Suprapubic skin (tissue), 4 donors: ENCODE data around the gene PLEKHG4B. TPM values are rescaled to one million over a fixed set of nuclear protein-coding genes. Genes with fewer than 3 reads are reported as not detected.

Source experiments
- DNase-seq, 2 donors: peaks; one replicate each; pipeline ENCODE4 v3.0.0-alpha.2; 2019; ENCODE audit warnings: low spot score in 2 of 2
- H3K27ac ChIP-seq: fragments of 200-600 bp; sonication (generic); one replicate; pipeline ENCODE4 v1.5.1; 2019
- H3K27me3 ChIP-seq: fragments of 200-600 bp; sonication (generic); one replicate; pipeline ENCODE4 v1.5.1; 2019
- H3K36me3 ChIP-seq: fragments of 200-600 bp; sonication (generic); one replicate; pipeline ENCODE4 v1.5.1; 2019
- H3K4me1 ChIP-seq: fragments of 200-600 bp; sonication (generic); one replicate; pipeline ENCODE4 v1.5.1; 2019
- H3K4me3 ChIP-seq: fragments of 200-600 bp; sonication (generic); one replicate; pipeline ENCODE4 v1.5.1; 2019; ENCODE audit warnings: mild to moderate bottlenecking
- H3K9me3 ChIP-seq: fragments of 200-600 bp; sonication (generic); one replicate; pipeline ENCODE4 v1.5.1; 2019
- CTCF ChIP-seq, 2 donors: fragments of 200-600 bp in 1 of 2; fragments of 450-650 bp in 1 of 2; sonication (generic) in 1 of 2; IDR thresholded peaks; one replicate each; pipeline ENCODE4 v1.5.1; 2016 to 2019; ENCODE audit warnings: antibody characterized with exemption in 2 of 2, mild to moderate bottlenecking in 1 of 2, moderate library complexity in 1 of 2
- EP300 ChIP-seq: sonication (generic); formaldehyde crosslinking; IDR thresholded peaks from one replicate; pipeline ENCODE4 v1.6.1; 2017; ENCODE audit warnings: antibody characterized with exemption
- POLR2A ChIP-seq, 2 donors: fragments of 450-650 bp; IDR thresholded peaks; one replicate each; pipeline ENCODE4 v1.6.1; 2017; ENCODE audit warnings: antibody characterized with exemption in 2 of 2, mild to moderate bottlenecking in 2 of 2, moderate library complexity in 2 of 2
- POLR2AphosphoS5 ChIP-seq, 3 donors: sonication (generic); formaldehyde crosslinking; IDR thresholded peaks; one replicate each; pipeline ENCODE4 v1.6.1; 2017; ENCODE audit warnings: antibody characterized with exemption in 3 of 3
- WGBS: methylation state at CpG from one replicate; pipeline ENCODE4 v1.1.5; 2018; 5-methylcytosine and 5-hydroxymethylcytosine counted together
- total RNA-seq, 4 donors: library from RNA; depleted of rRNA; stranded (reverse); fragments of >200 nt; gene quantifications; one replicate each; pipeline ENCODE4 v1.1.0, GENCODE V29; 2016

PLEKHG4B gene
- total RNA-seq, 4 donors from 2014 or later = 0.45 to 2.4 (median 1.2) TPM

DNA sequence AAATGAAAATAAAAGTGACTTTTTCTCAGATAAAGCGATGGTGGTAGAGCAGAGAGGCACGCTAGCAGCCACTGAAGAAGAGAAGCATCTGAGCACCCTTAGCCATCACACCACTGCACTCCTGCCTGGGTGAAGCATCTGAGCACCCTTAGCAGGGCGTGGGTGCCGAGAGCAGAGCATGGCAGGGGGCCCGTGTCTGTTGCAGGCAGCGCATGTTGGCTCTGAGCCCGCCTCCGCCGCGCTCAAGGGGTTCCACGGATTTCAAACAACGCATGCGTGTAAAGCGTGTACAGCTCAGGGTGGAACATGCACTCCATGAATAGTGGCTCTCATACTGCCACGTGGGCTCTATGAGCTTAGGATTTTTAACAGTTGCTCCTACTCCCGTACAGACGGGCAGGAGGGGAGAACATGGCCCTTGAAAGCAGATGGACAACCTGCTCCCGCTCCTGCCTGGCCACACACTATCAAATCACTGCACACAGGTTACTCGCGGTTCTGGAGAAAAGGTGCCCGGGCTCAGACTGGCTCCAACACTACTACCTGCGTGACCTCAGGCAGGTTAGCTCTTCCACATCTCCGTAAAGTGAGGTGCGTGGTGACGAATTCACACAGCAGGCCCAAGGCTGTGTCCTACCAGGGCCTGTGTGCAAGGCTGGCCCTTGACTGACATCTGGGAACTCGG is 111.4 kb downstream of the PLEKHG4B start:
- H3K36me3 ChIP-seq = peaks cover 27% of the 10 kb centered on the region
- H3K4me1 ChIP-seq = no peaks in the 10 kb centered on the region
- DNase-seq = no peak
- no peak for TF ChIP-seq POLR2A (IDR thresholded peaks at IDR 0.05)
- TF ChIP-seq CTCF (IDR thresholded peaks at IDR 0.05) = no peak
- TF ChIP-seq EP300 = no peak
- TF ChIP-seq POLR2AphosphoS5 (IDR thresholded peaks at IDR 0.05) = no peak
- 92% methylated on average over 25 of the region's 26 CpGs for WGBS
- no peak overlapping the region for H3K4me3 ChIP-seq
- no peaks in the 10 kb centered on the region for H3K9me3 ChIP-seq
- H3K27ac ChIP-seq = no peak overlapping the region
- no peaks in the 10 kb centered on the region for H3K27me3 ChIP-seq

DNA sequence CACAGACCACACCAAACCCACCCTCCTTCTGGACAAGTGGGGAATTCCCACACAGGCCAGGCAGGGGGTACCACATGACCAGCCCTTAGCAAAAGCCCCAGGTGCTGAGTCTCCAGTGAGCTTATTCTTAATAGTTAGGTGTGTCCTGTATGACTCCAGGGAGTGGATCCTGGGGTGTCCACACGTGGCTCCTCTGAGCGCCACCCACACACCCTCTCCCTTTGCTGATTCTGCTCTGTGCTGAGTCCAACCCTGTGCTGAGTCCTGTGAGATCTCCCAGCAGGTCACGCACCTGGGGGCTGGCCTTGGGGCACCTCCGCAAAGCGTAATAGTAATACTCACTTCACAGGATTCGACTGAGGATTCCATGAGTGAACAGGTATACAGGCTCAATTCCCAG is 112.0 kb downstream of the PLEKHG4B start:
- H3K4me3 ChIP-seq = no peak overlapping the region
- no peaks in the 10 kb centered on the region for H3K9me3 ChIP-seq
- no peak for TF ChIP-seq CTCF (IDR thresholded peaks at IDR 0.05)
- 97% methylated on average over 5 of the region's 6 CpGs for WGBS
- H3K36me3 ChIP-seq = peaks cover 27% of the 10 kb centered on the region
- DNase-seq = no peak
- no peak overlapping the region for H3K27ac ChIP-seq
- H3K27me3 ChIP-seq = no peaks in the 10 kb centered on the region
- H3K4me1 ChIP-seq = no peaks in the 10 kb centered on the region

- no peak overlapping the region for H3K27ac ChIP-seq
- no peak overlapping the region for H3K4me3 ChIP-seq
- H3K27me3 ChIP-seq = no peaks in the 10 kb centered on the region
- DNase-seq = no peak
- no peaks in the 10 kb centered on the region for H3K4me1 ChIP-seq
- no peaks in the 10 kb centered on the region for H3K9me3 ChIP-seq
- TF ChIP-seq POLR2A (IDR thresholded peaks at IDR 0.05) = no peak
- peaks cover 27% of the 10 kb centered on the region for H3K36me3 ChIP-seq
Measured at GRCh38 chr5:204462-204861, 112.5 kb downstream of the PLEKHG4B start.

DNA sequence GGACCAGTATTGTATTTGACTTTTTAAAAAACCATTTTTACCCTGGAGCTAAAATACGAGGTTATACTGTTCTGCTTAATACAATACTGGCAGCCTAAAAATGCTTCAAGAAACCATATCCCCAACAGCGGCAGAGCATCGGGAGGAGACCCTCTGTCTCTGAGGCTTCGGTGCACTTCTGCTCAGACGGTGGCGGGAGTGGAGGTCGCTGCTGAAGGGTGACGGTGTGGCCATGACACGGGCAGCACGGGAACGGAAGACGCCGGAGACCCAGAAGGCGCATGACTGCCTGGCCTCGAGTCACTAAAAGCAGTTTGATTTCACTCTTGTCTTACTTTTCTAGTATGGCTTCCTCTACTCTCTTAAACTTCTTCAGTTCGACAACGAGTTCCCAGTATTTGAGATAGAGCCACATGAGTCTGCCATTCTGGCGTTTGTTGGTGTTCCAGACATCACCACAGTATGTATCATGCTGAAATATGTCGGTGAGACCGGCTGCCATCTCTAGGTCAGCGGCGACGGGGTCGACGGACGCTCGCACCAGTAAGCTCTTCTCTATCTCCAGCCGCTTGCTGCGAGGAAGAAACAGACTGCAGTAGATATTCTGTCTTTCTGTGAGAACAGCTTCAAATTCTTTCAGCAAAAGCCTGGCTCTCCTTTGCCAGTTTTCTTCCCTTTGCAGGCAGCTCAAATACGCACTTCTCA is 113.2 kb downstream of the PLEKHG4B start:
- TF ChIP-seq POLR2A (IDR thresholded peaks at IDR 0.05) = no peak
- no peak for TF ChIP-seq EP300
- no peak for TF ChIP-seq POLR2AphosphoS5 (IDR thresholded peaks at IDR 0.05)
- no peak for TF ChIP-seq CTCF (IDR thresholded peaks at IDR 0.05)
- Histone ChIP-seq H3K27ac (no peak overlapping the region), H3K27me3 (no peaks in the 10 kb centered on the region), H3K4me3 (no peak overlapping the region), H3K4me1 (no peaks in the 10 kb centered on the region), H3K9me3 (no peaks in the 10 kb centered on the region), H3K36me3 (peaks cover 27% of the 10 kb centered on the region)
- DNase-seq = no peak
- WGBS = 96% methylated on average over 30 of the region's 30 CpGs

- H3K4me1 ChIP-seq = no peaks in the 10 kb centered on the region
- H3K27ac ChIP-seq = no peak overlapping the region
- DNase-seq = no peak
- 73% methylated on average over 11 of the region's 11 CpGs for WGBS
- peaks cover 27% of the 10 kb centered on the region for H3K36me3 ChIP-seq
- TF ChIP-seq EP300 (no peak), CTCF (IDR thresholded peaks at IDR 0.05) (no peak), POLR2AphosphoS5 (IDR thresholded peaks at IDR 0.05) (no peak), POLR2A (IDR thresholded peaks at IDR 0.05) (no peak)
- H3K27me3 ChIP-seq = no peaks in the 10 kb centered on the region
- H3K9me3 ChIP-seq = no peaks in the 10 kb centered on the region
- no peak overlapping the region for H3K4me3 ChIP-seq
Measured at GRCh38 chr5:206406-206805, 114.4 kb downstream of the PLEKHG4B start.
